Measurements from ENCODE around the gene KCNAB1. TPM values are rescaled to one million over a fixed set of nuclear protein-coding genes. Genes with fewer than 3 reads are reported as not detected.
A peak's percentile ranks its signal among the peaks of the same experiment; 100 is the strongest.

KCNAB1 gene
- polyA plus RNA-seq, 1 donor (not counting 4 experiments of a cell fraction or from before 2014, with no cell fraction given), result 0.03 TPM

DNA sequence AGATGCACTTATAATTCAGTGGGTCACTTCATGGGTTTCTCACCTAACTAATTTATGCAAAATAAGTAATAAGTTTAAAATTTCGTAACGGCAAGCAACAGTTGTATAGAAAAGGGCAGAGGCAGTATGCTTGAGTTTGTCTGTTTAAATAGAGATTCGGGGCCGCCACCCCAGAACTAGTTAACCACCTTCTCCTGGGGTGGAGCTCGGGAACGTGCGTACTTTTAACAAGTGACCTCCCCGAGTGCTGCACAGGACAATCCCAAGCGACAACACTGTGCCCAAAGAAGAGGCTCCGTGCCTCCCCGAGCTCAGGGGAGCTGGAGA lies 434.1 kb downstream of the KCNAB1 start:
- Histone ChIP-seq H3K27ac (ENCODE audit: control insufficient read depth, insufficient read depth, low read length) (peak overlapping the region; percentile 89), H3K27me3 (ENCODE audit: control insufficient read depth, extremely low read depth, insufficient read depth, low read length) (no peaks in the 10 kb centered on the region), H3K36me3 (ENCODE audit: control insufficient read depth in 2 of 2, extremely low read depth in 1 of 2, insufficient read depth in 2 of 2, low read length in 2 of 2) (peaks cover 3 to 35% of the 10 kb centered on the region in 2 experiments), H3K79me2 (ENCODE audit: control insufficient read depth, insufficient read depth, low read length) (peaks cover 55% of the 10 kb centered on the region), H3K4me3 (ENCODE audit: control insufficient read depth in 2 of 3, extremely low read depth in 1 of 3, insufficient read depth in 2 of 3, low read depth in 1 of 3, low read length in 3 of 3) (peak overlapping the region; percentile 94 to 99 (median 94)), H2AFZ (ENCODE audit: control insufficient read depth, low read length) (no peak overlapping the region), H3K4me1 (ENCODE audit: control insufficient read depth, extremely low read depth, insufficient read depth, low read length) (peaks cover 43% of the 10 kb centered on the region), H3K9me3 (ENCODE audit: control insufficient read depth, low read depth, low read length) (no peaks in the 10 kb centered on the region), H3K9me1 (ENCODE audit: control insufficient read depth, extremely low read depth, insufficient read depth, low read length) (no peaks in the 10 kb centered on the region), H3K4me2 (ENCODE audit: control insufficient read depth, extremely low read depth, insufficient read depth, low read depth, low read length) (peak overlapping the region; percentile 92), H4K20me1 (ENCODE audit: control insufficient read depth, extremely low read depth, insufficient read depth, low read length) (no peaks in the 10 kb centered on the region), H3K9ac (ENCODE audit: control insufficient read depth, extremely low read depth, insufficient read depth, low read length) (peak overlapping the region; percentile 96)
- dilution Hi-C loops (cut with MboI; ENCODE audit: extremely low pct_ligation_motif_present, low sequenced_read_pairs), result no loop called here
- FAIRE-seq, result no peak
- no peak for TF ChIP-seq EZH2 (IDR thresholded peaks at IDR 0.05; ENCODE audit: low read length)
- TF ChIP-seq, protein P1, sequence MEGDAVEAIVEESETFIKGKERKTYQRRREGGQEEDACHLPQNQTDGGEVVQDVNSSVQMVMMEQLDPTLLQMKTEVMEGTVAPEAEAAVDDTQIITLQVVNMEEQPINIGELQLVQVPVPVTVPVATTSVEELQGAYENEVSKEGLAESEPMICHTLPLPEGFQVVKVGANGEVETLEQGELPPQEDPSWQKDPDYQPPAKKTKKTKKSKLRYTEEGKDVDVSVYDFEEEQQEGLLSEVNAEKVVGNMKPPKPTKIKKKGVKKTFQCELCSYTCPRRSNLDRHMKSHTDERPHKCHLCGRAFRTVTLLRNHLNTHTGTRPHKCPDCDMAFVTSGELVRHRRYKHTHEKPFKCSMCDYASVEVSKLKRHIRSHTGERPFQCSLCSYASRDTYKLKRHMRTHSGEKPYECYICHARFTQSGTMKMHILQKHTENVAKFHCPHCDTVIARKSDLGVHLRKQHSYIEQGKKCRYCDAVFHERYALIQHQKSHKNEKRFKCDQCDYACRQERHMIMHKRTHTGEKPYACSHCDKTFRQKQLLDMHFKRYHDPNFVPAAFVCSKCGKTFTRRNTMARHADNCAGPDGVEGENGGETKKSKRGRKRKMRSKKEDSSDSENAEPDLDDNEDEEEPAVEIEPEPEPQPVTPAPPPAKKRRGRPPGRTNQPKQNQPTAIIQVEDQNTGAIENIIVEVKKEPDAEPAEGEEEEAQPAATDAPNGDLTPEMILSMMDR (optimal IDR thresholded peaks at IDR 0.05 in 1 of 3, IDR thresholded peaks at IDR 0.05 in 1 of 3, conservative IDR thresholded peaks at IDR 0.05 in 1 of 3; ENCODE audit: extremely low read depth in 1 of 3, insufficient read depth in 2 of 3, low read length in 3 of 3), result no peak
- no peak for DNase-seq (ENCODE audit: low read depth, low spot score)

DNA sequence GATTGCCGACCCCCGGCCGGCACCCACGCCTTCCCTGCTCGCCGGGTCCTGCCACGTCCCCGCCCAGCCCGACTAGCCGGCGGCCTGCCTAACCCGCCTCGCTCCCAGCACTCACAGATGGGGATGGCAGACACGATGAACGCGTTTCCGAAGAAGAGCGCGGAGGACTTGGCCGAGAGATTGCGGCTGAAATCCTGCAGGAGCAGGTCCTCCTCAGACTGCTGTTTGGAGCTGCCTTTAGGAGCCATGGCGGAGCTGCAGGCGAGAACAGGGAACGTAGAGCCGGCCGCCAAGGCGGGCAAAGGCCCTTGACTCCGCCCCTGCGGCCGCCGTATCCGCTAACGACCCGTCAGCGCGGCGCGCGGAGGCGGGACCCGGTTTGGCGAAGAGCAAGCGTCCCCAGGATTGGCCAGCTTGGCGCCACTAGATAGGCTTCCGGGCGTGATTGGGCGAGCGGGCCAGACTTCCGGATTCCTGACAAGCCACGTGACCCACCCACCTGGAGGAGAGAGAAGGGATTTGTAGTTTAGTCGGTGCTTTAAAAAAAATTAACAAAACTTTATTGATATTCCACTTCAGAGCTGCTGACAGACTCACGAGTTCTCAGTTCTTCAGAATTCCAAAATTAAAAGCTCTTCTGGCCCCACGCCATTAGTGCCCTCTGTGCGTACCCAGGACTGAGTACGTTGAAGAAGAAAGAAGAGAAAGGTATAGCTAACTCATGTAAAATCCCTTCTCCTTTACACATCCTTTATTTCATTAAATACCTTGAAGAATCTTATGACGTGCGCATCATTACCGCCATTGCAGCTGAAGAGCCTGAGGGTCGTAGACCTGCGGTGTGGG lies 434.7 kb downstream of the KCNAB1 start, which contains the start of gene SSR3:
Gene SSR3 (minus strand): TSS at position 276 of the 846 bp plus-strand sequence. CDS start 28 bp downstream, at position 248.
- Histone ChIP-seq H3K9me3 (ENCODE audit: control insufficient read depth, low read depth, low read length) (no peaks in the 10 kb centered on the region), H2AFZ (ENCODE audit: control insufficient read depth, low read length) (peak within 1 kb of the TSS; percentile 97), H3K4me3 (ENCODE audit: control insufficient read depth in 2 of 3, extremely low read depth in 1 of 3, insufficient read depth in 2 of 3, low read depth in 1 of 3, low read length in 3 of 3) (peak within 1 kb of the TSS; percentile 94 to 99 (median 94)), H3K9me1 (ENCODE audit: control insufficient read depth, extremely low read depth, insufficient read depth, low read length) (no peaks in the 10 kb centered on the region), H3K4me1 (ENCODE audit: control insufficient read depth, extremely low read depth, insufficient read depth, low read length) (peaks cover 38% of the 10 kb centered on the region), H4K20me1 (ENCODE audit: control insufficient read depth, extremely low read depth, insufficient read depth, low read length) (no peaks in the 10 kb centered on the region), H3K4me2 (ENCODE audit: control insufficient read depth, extremely low read depth, insufficient read depth, low read depth, low read length) (peak within 1 kb of the TSS; percentile 97), H3K79me2 (ENCODE audit: control insufficient read depth, insufficient read depth, low read length) (peaks cover 49% of the 10 kb centered on the region), H3K27ac (ENCODE audit: control insufficient read depth, insufficient read depth, low read length) (peak within 1 kb of the TSS; percentile 90), H3K36me3 (ENCODE audit: control insufficient read depth in 2 of 2, extremely low read depth in 1 of 2, insufficient read depth in 2 of 2, low read length in 2 of 2) (peaks cover 3 to 31% of the 10 kb centered on the region in 2 experiments), H3K9ac (ENCODE audit: control insufficient read depth, extremely low read depth, insufficient read depth, low read length) (peak within 1 kb of the TSS; percentile 96), H3K27me3 (ENCODE audit: control insufficient read depth, extremely low read depth, insufficient read depth, low read length) (no peaks in the 10 kb centered on the region)
- dilution Hi-C loops (cut with MboI; ENCODE audit: extremely low pct_ligation_motif_present, low sequenced_read_pairs), result no loop called here
- DNase-seq (ENCODE audit: low read depth, low spot score), result peak; percentile 84
- FAIRE-seq, result peak; percentile 63
- TF ChIP-seq, protein P1 (optimal IDR thresholded peaks at IDR 0.05 in 1 of 3, IDR thresholded peaks at IDR 0.05 in 1 of 3, conservative IDR thresholded peaks at IDR 0.05 in 1 of 3; ENCODE audit: extremely low read depth in 1 of 3, insufficient read depth in 2 of 3, low read length in 3 of 3), result peak in 1 of 3 experiments; percentile 14
- TF ChIP-seq EZH2 (IDR thresholded peaks at IDR 0.05; ENCODE audit: low read length), result no peak

Data from keratinocyte (primary cell).